Keratinocyte (primary cell): ENCODE data around the gene GUF1. TPM values are rescaled to one million over a fixed set of nuclear protein-coding genes. Genes with fewer than 3 reads are reported as not detected.

ENCODE experiments used
- DNase-seq: peaks from one replicate; pipeline ENCODE4 v3.0.0-alpha.2; 2011; ENCODE audit warnings: low read depth, missing footprints, low spot score
- FAIRE-seq: peaks from 2 replicates; lab custom pipeline; 2011; peaks lifted over from hg19 to GRCh38; lab: Jason Lieb, UNC
- H2AFZ ChIP-seq: 2 replicates; pipeline ENCODE4 v1.6.0; 2012; ENCODE audit warnings: low read length, control low read depth, inconsistent platforms; ENCODE audit not compliant: control insufficient read depth
- H3K27ac ChIP-seq: 2 replicates; pipeline ENCODE4 v1.5.1; 2011; ENCODE audit warnings: low read length; ENCODE audit not compliant: control insufficient read depth, insufficient read depth
- H3K27me3 ChIP-seq: 3 replicates; pipeline ENCODE4 v1.6.0; 2011; ENCODE audit warnings: low read length; ENCODE audit not compliant: control insufficient read depth, insufficient read depth; ENCODE audit errors: extremely low read depth
- H3K36me3 ChIP-seq, 2 experiments: 2 replicates in 1 of 2; 3 replicates in 1 of 2; pipeline ENCODE4 v1.5.1; 2011; ENCODE audit warnings: low read length in 2 of 2, mild to moderate bottlenecking in 1 of 2; ENCODE audit not compliant: control insufficient read depth in 2 of 2, insufficient read depth in 2 of 2; ENCODE audit errors: extremely low read depth in 1 of 2
- H3K4me1 ChIP-seq: 3 replicates; pipeline ENCODE4 v1.5.1; 2011; ENCODE audit warnings: low read length; ENCODE audit not compliant: control insufficient read depth, insufficient read depth; ENCODE audit errors: extremely low read depth
- H3K4me2 ChIP-seq: 3 replicates; pipeline ENCODE4 v1.6.0; 2011; ENCODE audit warnings: low read depth, low read length; ENCODE audit not compliant: control insufficient read depth, insufficient read depth; ENCODE audit errors: extremely low read depth
- H3K4me3 ChIP-seq, 3 experiments: fragments of 200-600 bp in 1 of 3; sonication (generic) in 1 of 3; 2 replicates in 2 of 3; 3 replicates in 1 of 3; pipeline ENCODE4 v1.5.1; 2011 to 2016; ENCODE audit warnings: low read length in 3 of 3, mild to moderate bottlenecking in 3 of 3, control low read depth in 2 of 3, inconsistent platforms in 1 of 3, low read depth in 1 of 3, mixed read lengths in 1 of 3, mixed run types in 1 of 3, moderate library complexity in 1 of 3; ENCODE audit not compliant: control insufficient read depth in 2 of 3, insufficient read depth in 2 of 3; ENCODE audit errors: extremely low read depth in 1 of 3
- H3K79me2 ChIP-seq: 2 replicates; pipeline ENCODE4 v1.6.0; 2012; ENCODE audit warnings: low read length; ENCODE audit not compliant: control insufficient read depth, insufficient read depth
- H3K9ac ChIP-seq: 3 replicates; pipeline ENCODE4 v1.6.0; 2011; ENCODE audit warnings: low read length; ENCODE audit not compliant: control insufficient read depth, insufficient read depth; ENCODE audit errors: extremely low read depth
- H3K9me1 ChIP-seq: 3 replicates; pipeline ENCODE4 v1.6.0; 2011; ENCODE audit warnings: low read length; ENCODE audit not compliant: control insufficient read depth, insufficient read depth; ENCODE audit errors: extremely low read depth
- H3K9me3 ChIP-seq: 2 replicates; pipeline ENCODE4 v1.5.1; 2012; ENCODE audit warnings: low read depth, low read length; ENCODE audit not compliant: control insufficient read depth
- H4K20me1 ChIP-seq: 3 replicates; pipeline ENCODE4 v1.6.0; 2011; ENCODE audit warnings: low read length; ENCODE audit not compliant: control insufficient read depth, insufficient read depth; ENCODE audit errors: extremely low read depth
- EZH2 ChIP-seq: IDR thresholded peaks from one replicate; pipeline ENCODE4 v1.6.1; 2012; ENCODE audit warnings: inconsistent platforms, mild to moderate bottlenecking, low read length, moderate library complexity
- dilution Hi-C: fragments of 300-500 bp; cut with MboI; formaldehyde crosslinking; loops from one replicate; pipeline ENCODE4 v1.7.0; 2020; ENCODE audit warnings: low sequenced_read_pairs; ENCODE audit not compliant: extremely low pct_ligation_motif_present
- polyA plus RNA-seq, 5 experiments: library from polyadenylated mRNA; depleted of rRNA in 3 of 5; stranded (reverse) in 3 of 5; stranded (forward) in 1 of 5; unstranded in 1 of 5; fragments of >200 nt; gene quantifications; 1 replicate in 1 of 5; 2 replicates in 3 of 5; 3 replicates in 1 of 5; pipeline versions ENCODE4 v1.2.1 to v1.2.3, GENCODE V29; 2011 to 2012; ENCODE audit warnings: missing spikeins in 2 of 5, low read depth in 1 of 5, low replicate concordance in 1 of 5
- TF ChIP-seq, protein P1 (sequence below), 3 experiments: IDR thresholded peaks in 1 of 3; conservative IDR thresholded peaks in 1 of 3; optimal IDR thresholded peaks in 1 of 3; 2 replicates in 2 of 3; 3 replicates in 1 of 3; pipeline versions ENCODE3 to v1.5.1; 2011; ENCODE audit warnings: low read length in 3 of 3, mild to moderate bottlenecking in 3 of 3, moderate library complexity in 2 of 3, control low read depth in 1 of 3, inconsistent platforms in 1 of 3; ENCODE audit not compliant: insufficient read depth in 2 of 3; ENCODE audit errors: extremely low read depth in 1 of 3

Gene GUF1
- polyA plus RNA-seq, 1 donor (not counting 4 experiments of a cell fraction or from before 2014, with no cell fraction given), result 24.3 TPM

DNA sequence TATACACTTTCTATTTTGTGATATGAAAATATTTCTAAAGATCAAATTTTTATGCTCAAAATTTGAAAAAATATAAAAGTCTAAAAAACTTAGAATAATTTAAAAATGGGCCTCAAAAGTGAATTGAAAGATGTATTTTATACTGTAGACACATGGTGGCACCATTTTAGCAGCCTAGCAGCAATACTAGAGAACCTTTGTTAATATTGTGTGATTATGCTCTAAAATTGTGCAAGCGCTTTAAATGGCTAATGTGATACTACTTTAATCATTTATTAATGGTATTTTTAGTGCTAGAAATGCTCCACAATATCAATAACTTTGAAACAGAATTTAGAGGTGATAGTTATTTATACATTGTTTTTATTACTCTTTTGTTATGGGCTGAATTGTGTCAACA is 3.7 kb upstream of the GUF1 start:
- no peak overlapping the region for H3K4me2 ChIP-seq
- H4K20me1 ChIP-seq, result no peaks in the 10 kb centered on the region
- H3K4me3 ChIP-seq, result no peak overlapping the region
- no peak for TF ChIP-seq EZH2
- TF ChIP-seq, protein P1, sequence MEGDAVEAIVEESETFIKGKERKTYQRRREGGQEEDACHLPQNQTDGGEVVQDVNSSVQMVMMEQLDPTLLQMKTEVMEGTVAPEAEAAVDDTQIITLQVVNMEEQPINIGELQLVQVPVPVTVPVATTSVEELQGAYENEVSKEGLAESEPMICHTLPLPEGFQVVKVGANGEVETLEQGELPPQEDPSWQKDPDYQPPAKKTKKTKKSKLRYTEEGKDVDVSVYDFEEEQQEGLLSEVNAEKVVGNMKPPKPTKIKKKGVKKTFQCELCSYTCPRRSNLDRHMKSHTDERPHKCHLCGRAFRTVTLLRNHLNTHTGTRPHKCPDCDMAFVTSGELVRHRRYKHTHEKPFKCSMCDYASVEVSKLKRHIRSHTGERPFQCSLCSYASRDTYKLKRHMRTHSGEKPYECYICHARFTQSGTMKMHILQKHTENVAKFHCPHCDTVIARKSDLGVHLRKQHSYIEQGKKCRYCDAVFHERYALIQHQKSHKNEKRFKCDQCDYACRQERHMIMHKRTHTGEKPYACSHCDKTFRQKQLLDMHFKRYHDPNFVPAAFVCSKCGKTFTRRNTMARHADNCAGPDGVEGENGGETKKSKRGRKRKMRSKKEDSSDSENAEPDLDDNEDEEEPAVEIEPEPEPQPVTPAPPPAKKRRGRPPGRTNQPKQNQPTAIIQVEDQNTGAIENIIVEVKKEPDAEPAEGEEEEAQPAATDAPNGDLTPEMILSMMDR (optimal IDR thresholded peaks at IDR 0.05 in 1 of 3, IDR thresholded peaks at IDR 0.05 in 1 of 3, conservative IDR thresholded peaks at IDR 0.05 in 1 of 3; ENCODE audit: extremely low read depth in 1 of 3, insufficient read depth in 2 of 3, low read length in 3 of 3), result no peak
- no peak overlapping the region for H2AFZ ChIP-seq
- H3K9me3 ChIP-seq, result no peaks in the 10 kb centered on the region
- H3K27ac ChIP-seq, result no peak overlapping the region
- dilution Hi-C loops, result no loop called here
- H3K4me1 ChIP-seq, result peaks cover 4% of the 10 kb centered on the region
- no peaks in the 10 kb centered on the region for H3K9me1 ChIP-seq
- peaks cover 12% of the 10 kb centered on the region for H3K79me2 ChIP-seq
- no peaks in the 10 kb centered on the region for H3K27me3 ChIP-seq
- FAIRE-seq (no peak), DNase-seq (no peak)
- H3K9ac ChIP-seq, result no peak overlapping the region
- no peaks in the 10 kb centered on the region for H3K36me3 ChIP-seq

DNA sequence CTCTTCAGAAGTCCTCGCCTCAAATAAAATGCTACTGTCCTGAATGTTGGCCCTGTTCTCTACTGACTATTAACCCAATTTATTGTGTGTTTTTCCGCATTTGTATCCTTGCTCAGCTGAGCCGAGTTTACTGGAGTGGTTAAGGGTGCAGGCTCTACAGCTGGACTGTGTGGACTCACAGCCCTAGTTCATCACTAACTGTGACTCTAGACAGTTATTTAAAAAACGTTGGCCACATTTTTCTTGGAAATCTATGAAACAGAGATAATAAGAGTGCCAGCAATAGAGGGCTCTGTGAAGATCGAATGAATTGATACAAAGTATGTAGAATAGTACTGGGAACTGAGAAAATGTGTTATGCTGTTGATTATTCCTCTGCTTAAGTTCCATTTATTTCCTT is 2.9 kb upstream of the GUF1 start:
- H3K36me3 ChIP-seq, result no peaks in the 10 kb centered on the region
- dilution Hi-C loops, result no loop called here
- peaks cover 21% of the 10 kb centered on the region for H3K79me2 ChIP-seq
- H3K27me3 ChIP-seq, result no peaks in the 10 kb centered on the region
- H4K20me1 ChIP-seq, result no peaks in the 10 kb centered on the region
- peaks cover 4% of the 10 kb centered on the region for H3K4me1 ChIP-seq
- no peak overlapping the region for H3K4me3 ChIP-seq
- FAIRE-seq, result no peak
- no peak overlapping the region for H2AFZ ChIP-seq
- H3K9me3 ChIP-seq, result no peaks in the 10 kb centered on the region
- H3K9ac ChIP-seq, result no peak overlapping the region
- no peak overlapping the region for H3K27ac ChIP-seq
- no peaks in the 10 kb centered on the region for H3K9me1 ChIP-seq
- TF ChIP-seq, protein P1 (optimal IDR thresholded peaks at IDR 0.05 in 1 of 3, IDR thresholded peaks at IDR 0.05 in 1 of 3, conservative IDR thresholded peaks at IDR 0.05 in 1 of 3; ENCODE audit: extremely low read depth in 1 of 3, insufficient read depth in 2 of 3, low read length in 3 of 3), result no peak
- TF ChIP-seq EZH2, result no peak
- no peak for DNase-seq
- no peak overlapping the region for H3K4me2 ChIP-seq
